Thoracic aorta (tissue), 2 donors: ENCODE data around the gene GIMAP4. TPM values are rescaled to one million over a fixed set of nuclear protein-coding genes. Genes with fewer than 3 reads are reported as not detected.
"Not testable (repeated sequence)": the region's sequence is repeated elsewhere in the genome, so short reads cannot be mapped to it uniquely, and the experiment has no call there.

Experiments
- ATAC-seq: fragments of 150-250 bp; one replicate; pipeline ENCODE4 v1.8.0; 2017; ENCODE audit warnings: low read depth; ENCODE audit not compliant: insufficient number of reproducible peaks, low FRiP score
- DNase-seq: peaks from one replicate; pipeline ENCODE4 v3.0.0-alpha.2; 2020; ENCODE audit warnings: low spot score
- H3K27ac ChIP-seq, 2 donors: fragments of 200-600 bp; sonication (generic); 1 replicate in 1 of 2; 2 replicates in 1 of 2; pipeline ENCODE4 v1.5.1; 2016; ENCODE audit warnings: mild to moderate bottlenecking in 2 of 2, moderate library complexity in 2 of 2
- H3K27me3 ChIP-seq: fragments of 200-600 bp; sonication (generic); replicated peaks from 2 replicates; pipeline ENCODE4 v1.6.0; 2016; ENCODE audit warnings: mild to moderate bottlenecking; ENCODE audit not compliant: insufficient read depth
- H3K36me3 ChIP-seq: fragments of 200-600 bp; sonication (generic); one replicate; pipeline ENCODE4 v1.5.1; 2016
- H3K4me1 ChIP-seq, 2 donors: fragments of 200-600 bp; sonication (generic); 1 replicate in 1 of 2; 2 replicates in 1 of 2; pipeline versions ENCODE4 v1.5.1 to v1.6.0; 2016; ENCODE audit warnings: low read depth in 2 of 2, mild to moderate bottlenecking in 1 of 2; ENCODE audit not compliant: control insufficient read depth in 1 of 2
- H3K4me3 ChIP-seq: fragments of 200-600 bp; sonication (generic); 2 replicates; pipeline ENCODE4 v1.5.1; 2016; ENCODE audit warnings: mild to moderate bottlenecking
- H3K9me3 ChIP-seq: fragments of 200-600 bp; sonication (generic); 2 replicates; pipeline ENCODE4 v1.5.1; 2016
- CTCF ChIP-seq: fragments of 200-600 bp; sonication (generic); IDR thresholded peaks from one replicate; pipeline ENCODE4 v1.5.1; 2019; ENCODE audit warnings: antibody characterized with exemption
- total RNA-seq, 2 donors: library from RNA; depleted of rRNA; stranded (reverse); fragments of >200 nt; gene quantifications; one replicate each; pipeline versions ENCODE4 v1.1.0 to v1.2.3, GENCODE V29; 2016

GIMAP4 gene
- total RNA-seq, 2 donors from 2014 or later = 12.3 to 29.3 TPM

DNA sequence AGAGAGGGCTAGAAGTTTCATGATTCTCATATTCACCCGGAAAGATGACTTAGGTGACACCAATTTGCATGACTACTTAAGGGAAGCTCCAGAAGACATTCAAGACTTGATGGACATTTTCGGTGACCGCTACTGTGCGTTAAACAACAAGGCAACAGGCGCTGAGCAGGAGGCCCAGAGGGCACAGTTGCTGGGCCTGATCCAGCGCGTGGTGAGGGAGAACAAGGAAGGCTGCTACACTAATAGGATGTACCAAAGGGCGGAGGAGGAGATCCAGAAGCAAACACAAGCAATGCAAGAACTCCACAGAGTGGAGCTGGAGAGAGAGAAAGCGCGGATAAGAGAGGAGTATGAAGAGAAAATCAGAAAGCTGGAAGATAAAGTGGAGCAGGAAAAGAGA is 5.3 kb downstream of the GIMAP4 start:
- H3K27me3 ChIP-seq = no peaks in the 10 kb centered on the region
- peaks cover 0 to 4% of the 10 kb centered on the region in 2 donors for H3K4me1 ChIP-seq
- TF ChIP-seq CTCF = no peak

DNA sequence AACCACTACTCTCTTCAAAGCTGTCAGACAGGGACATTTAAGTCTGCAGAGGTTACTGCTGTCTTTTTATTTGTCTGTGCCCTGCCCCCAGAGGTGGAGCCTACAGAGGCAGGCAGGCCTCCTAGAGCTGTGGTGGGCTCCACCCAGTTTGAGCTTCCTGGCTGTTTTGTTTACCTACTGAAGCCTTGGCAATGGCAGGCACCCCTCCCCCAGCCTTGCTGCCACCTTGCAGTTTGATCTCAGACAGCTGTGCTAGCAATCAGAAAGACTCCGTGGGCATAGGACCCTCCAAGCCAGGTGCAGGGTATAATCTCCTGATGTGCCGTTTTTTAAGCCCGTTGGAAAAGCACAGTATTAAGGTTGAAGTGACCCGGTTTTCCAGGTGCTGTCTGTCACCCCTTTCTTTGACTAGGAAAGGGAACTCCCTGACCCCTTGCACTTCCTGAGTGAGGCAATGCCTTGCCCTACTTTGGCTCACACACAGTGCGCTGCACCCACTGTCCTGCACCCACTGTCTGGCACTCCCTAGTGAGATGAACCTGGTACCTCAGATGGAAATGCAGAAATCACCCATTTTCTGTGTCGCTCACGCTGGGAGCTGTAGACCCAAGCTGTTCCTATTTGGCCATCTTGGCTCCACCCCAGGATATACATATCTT is 12.9 kb downstream of the GIMAP4 start:
- not testable (repeated sequence) for ATAC-seq, H3K4me3 ChIP-seq

More for the DNA sequence above, 5.3 kb downstream of the GIMAP4 start:
- no peaks in the 10 kb centered on the region for H3K36me3 ChIP-seq
- H3K4me3 ChIP-seq = no peak overlapping the region
- DNase-seq (no peak), ATAC-seq (no peak)
- no peak overlapping the region for H3K27ac ChIP-seq
- no peaks in the 10 kb centered on the region for H3K9me3 ChIP-seq

GRCh38 chr7:150580638-150581394 is 13.6 kb downstream of the GIMAP4 start:
- Histone ChIP-seq H3K4me3 (no peak overlapping the region), H3K36me3 (no peaks in the 10 kb centered on the region), H3K4me1 (no peaks in the 10 kb centered on the region), H3K27ac (no peak overlapping the region), H3K9me3 (no peaks in the 10 kb centered on the region), H3K27me3 (no peaks in the 10 kb centered on the region)
- no peak for ATAC-seq
- TF ChIP-seq CTCF = no peak
- DNase-seq = no peak

More for the DNA sequence above, 12.9 kb downstream of the GIMAP4 start:
- H3K36me3 ChIP-seq, H3K27ac ChIP-seq, H3K27me3 ChIP-seq, H3K9me3 ChIP-seq, H3K4me1 ChIP-seq, DNase-seq: not testable (repeated sequence)

DNA sequence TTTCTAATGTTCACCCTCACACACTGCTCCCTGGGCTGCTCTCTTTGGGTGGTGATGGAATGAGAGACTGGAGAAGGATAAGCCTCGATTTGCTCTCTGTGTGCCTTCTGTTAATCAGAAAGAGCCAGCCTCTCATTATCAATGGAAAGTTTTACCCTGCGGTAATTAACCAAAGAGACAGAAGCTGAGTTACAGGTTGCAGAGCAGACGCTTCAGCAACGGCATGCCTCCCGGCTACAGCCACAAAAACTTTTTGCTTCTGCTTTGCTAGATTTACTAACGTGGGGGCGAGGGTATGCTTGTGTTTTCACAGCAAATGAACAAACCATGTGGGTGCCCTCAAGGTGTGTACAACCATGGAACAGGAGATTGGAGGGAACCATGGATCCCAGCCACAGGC is 18.0 kb downstream of the GIMAP4 start:
- TF ChIP-seq CTCF = no peak
- ATAC-seq (no peak), DNase-seq (no peak)
- Histone ChIP-seq H3K4me3 (no peak overlapping the region), H3K36me3 (no peaks in the 10 kb centered on the region), H3K27ac (peak overlapping the region in 1 of 2 donors; percentile 1), H3K4me1 (no peaks in the 10 kb centered on the region), H3K27me3 (no peaks in the 10 kb centered on the region), H3K9me3 (no peaks in the 10 kb centered on the region)

GRCh38 chr7:150586068-150586784 is 19.0 kb downstream of the GIMAP4 start:
- H3K4me1 ChIP-seq = no peaks in the 10 kb centered on the region
- H3K4me3 ChIP-seq = no peak overlapping the region
- H3K27ac ChIP-seq = no peak overlapping the region
- no peaks in the 10 kb centered on the region for H3K27me3 ChIP-seq
- no peak for DNase-seq
- no peak for ATAC-seq
- no peak for TF ChIP-seq CTCF
- H3K9me3 ChIP-seq = no peaks in the 10 kb centered on the region
- H3K36me3 ChIP-seq = no peaks in the 10 kb centered on the region
